ENCODE results near the gene SLF2.

DNA sequence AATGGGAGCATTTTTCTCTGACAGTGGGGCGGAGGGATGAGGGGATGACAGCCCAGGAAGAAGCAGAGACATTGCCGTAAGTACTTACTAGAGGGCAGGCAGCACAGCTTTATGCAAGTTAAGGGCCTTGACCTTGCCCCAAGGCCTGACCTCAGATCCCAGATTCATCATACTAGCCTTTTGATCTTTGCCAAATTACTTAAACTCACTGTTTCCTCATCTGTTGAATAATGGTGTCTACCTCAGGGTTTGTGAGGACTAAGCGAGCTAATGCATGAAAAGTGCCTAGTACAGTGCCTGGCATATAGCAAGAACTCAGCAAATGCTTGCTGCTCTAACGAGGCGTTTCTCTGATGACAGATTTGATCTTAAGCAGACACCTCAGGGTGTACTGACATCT, 53.1 kb downstream of the SLF2 start:
- TF ChIP-seq, protein P1, sequence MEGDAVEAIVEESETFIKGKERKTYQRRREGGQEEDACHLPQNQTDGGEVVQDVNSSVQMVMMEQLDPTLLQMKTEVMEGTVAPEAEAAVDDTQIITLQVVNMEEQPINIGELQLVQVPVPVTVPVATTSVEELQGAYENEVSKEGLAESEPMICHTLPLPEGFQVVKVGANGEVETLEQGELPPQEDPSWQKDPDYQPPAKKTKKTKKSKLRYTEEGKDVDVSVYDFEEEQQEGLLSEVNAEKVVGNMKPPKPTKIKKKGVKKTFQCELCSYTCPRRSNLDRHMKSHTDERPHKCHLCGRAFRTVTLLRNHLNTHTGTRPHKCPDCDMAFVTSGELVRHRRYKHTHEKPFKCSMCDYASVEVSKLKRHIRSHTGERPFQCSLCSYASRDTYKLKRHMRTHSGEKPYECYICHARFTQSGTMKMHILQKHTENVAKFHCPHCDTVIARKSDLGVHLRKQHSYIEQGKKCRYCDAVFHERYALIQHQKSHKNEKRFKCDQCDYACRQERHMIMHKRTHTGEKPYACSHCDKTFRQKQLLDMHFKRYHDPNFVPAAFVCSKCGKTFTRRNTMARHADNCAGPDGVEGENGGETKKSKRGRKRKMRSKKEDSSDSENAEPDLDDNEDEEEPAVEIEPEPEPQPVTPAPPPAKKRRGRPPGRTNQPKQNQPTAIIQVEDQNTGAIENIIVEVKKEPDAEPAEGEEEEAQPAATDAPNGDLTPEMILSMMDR (conservative IDR thresholded peaks at IDR 0.05) = no peak
- TF ChIP-seq EZH2 (IDR thresholded peaks at IDR 0.05; ENCODE audit: low read depth) = no peak

Data from PC-9 (cell line).